Epithelial cell of esophagus (primary cell): ENCODE measurements around the gene ADGRG3.
"Not testable (repeated sequence)": the region's sequence is repeated elsewhere in the genome, so short reads cannot be mapped to it uniquely, and the experiment has no call there.

Experiments used
- DNase-seq: peaks from one replicate; pipeline ENCODE4 v3.0.0; 2010; ENCODE audit warnings: low read depth
- H3K4me3 ChIP-seq: 2 replicates; pipeline ENCODE4 v1.5.1; 2011; ENCODE audit warnings: mild to moderate bottlenecking, low read length, control low read depth
- TF ChIP-seq, protein P1 (sequence below): IDR thresholded peaks from 2 replicates; pipeline ENCODE4 v1.5.1; 2011; ENCODE audit warnings: low read depth, mild to moderate bottlenecking, low read length, control low read depth, inconsistent platforms; ENCODE audit not compliant: insufficient read depth; ENCODE audit errors: missing control alignments

ADGRG3 gene

GRCh38 chr16:57725554-57725953 lies 57.4 kb downstream of the ADGRG3 start:
- H3K4me3 ChIP-seq: no peak overlapping the region
- no peak for DNase-seq
- TF ChIP-seq, protein P1, sequence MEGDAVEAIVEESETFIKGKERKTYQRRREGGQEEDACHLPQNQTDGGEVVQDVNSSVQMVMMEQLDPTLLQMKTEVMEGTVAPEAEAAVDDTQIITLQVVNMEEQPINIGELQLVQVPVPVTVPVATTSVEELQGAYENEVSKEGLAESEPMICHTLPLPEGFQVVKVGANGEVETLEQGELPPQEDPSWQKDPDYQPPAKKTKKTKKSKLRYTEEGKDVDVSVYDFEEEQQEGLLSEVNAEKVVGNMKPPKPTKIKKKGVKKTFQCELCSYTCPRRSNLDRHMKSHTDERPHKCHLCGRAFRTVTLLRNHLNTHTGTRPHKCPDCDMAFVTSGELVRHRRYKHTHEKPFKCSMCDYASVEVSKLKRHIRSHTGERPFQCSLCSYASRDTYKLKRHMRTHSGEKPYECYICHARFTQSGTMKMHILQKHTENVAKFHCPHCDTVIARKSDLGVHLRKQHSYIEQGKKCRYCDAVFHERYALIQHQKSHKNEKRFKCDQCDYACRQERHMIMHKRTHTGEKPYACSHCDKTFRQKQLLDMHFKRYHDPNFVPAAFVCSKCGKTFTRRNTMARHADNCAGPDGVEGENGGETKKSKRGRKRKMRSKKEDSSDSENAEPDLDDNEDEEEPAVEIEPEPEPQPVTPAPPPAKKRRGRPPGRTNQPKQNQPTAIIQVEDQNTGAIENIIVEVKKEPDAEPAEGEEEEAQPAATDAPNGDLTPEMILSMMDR: no peak

DNA sequence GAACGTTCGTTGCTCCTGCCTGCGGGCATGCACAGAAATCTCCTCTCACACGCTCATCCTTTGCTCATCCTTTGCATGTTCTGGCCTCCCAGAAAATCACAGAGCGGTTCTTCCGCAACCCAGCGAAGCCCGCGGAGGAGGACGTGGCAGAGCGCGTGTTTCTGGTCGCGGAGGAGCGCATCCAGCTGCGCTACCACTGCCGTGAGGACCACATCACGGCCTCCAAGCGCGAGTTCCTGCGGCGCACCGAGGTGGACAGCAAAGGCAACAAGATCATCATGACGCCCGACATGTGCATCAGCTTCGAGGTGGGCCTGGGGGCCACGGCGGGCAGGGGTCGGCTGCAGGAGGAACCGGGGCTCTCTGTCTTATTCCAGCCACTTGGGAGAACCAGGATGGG lies 57.9 kb downstream of the ADGRG3 start:
- TF ChIP-seq, protein P1: no peak
- no peak for DNase-seq
- H3K4me3 ChIP-seq: no peak overlapping the region

DNA sequence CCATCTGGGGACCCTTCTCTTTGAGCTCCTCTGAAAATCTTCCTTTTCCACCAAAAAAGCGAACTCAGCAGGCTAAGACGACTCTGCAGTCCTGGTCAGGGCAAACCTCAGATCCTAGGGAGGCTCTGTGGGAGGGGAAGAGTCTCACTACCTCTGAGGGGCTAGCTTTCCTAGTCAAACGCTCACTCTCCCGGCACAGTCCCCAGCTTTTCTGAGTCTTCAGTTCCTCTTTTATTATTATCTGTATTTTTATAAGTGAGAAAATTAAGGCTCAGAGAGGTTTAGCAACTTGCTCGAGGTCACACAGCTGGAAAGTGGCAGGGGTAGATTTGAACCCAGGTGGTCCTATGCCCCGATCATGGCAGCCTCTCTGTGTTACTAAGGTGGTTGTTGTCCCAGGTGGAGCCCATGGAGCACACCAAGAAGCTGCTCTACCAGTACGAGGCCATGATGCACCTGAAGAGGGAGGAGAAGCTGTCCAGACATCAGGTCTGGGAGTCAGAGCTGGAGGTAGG lies 58.4 kb downstream of the ADGRG3 start:
- DNase-seq: no peak
- no peak overlapping the region for H3K4me3 ChIP-seq
- TF ChIP-seq, protein P1: no peak

DNA sequence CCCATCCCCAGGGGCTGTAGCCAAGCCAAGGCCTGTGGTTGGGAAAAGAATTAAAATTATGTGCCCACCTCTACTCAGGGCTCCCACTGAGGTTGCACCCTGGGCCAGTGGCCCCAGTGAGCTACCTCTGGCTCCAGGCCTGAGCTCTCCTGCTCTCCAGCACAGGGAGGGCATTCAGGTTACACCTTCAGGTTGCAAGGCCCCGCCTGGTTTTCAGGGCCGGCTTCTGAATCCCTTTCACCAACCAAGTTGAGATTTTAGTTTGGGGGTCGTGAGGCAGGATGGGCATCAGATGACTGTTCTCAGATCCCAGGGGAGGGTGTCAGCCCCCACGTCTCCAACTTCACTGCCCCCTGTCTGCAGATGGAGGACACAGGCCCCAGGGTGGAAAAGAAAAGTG lies 59.5 kb downstream of the ADGRG3 start:
- no peak for DNase-seq
- TF ChIP-seq, protein P1: no peak
- no peak overlapping the region for H3K4me3 ChIP-seq

DNA sequence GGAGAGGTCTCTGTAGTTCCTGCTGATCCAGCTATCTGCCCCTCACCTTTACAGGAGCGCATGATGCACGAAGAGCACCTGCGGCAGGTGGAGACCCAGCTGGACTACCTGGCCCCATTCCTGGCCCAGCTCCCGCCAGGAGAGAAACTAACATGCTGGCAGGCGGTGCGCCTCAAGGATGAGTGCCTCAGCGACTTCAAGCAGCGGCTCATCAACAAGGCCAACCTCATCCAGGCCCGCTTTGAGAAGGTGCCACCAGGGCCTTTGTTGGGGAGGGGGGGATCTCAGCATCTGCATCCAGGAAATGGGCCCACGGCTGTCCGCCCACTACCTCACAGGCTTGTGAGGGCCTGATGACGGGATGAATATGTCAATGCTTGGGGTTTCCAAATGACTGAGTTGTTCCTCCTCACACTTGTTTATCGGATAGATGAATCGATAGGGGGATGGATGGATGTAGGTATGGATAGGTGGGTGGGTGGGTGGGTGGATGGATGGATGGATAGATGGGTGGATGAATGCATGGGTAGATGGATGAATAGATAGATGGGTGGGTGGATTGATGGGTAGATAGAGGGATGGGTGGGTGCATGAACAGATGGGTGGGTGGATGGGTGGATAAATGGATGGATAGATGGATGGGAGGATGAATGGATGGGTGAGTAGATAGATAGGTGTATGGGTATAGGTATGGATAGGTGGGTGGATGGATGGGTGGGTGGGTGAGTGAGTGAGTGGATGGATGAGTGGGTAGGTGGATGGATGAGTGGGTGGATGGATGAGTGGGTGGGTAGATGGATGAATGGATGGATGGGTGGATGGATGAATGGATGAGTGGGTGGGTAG lies 60.5 kb downstream of the ADGRG3 start:
- DNase-seq: no peak
- no peak overlapping the region for H3K4me3 ChIP-seq
- TF ChIP-seq, protein P1: no peak

DNA sequence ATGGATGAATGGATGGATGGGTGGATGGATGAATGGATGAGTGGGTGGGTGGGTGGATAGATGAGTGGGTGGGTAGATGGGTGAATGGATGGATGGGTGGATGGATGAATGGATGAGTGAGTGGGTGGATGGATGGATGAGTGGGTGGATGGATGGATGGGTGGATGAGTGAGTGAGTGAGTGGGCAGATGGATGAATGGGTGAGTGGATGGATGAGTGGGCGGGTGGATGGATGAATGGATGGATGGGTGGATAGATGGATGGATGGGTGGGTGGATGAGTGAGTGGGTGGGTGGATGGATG lies 61.0 kb downstream of the ADGRG3 start:
- no peak for DNase-seq
- TF ChIP-seq, protein P1: no peak
- no peak overlapping the region for H3K4me3 ChIP-seq

DNA sequence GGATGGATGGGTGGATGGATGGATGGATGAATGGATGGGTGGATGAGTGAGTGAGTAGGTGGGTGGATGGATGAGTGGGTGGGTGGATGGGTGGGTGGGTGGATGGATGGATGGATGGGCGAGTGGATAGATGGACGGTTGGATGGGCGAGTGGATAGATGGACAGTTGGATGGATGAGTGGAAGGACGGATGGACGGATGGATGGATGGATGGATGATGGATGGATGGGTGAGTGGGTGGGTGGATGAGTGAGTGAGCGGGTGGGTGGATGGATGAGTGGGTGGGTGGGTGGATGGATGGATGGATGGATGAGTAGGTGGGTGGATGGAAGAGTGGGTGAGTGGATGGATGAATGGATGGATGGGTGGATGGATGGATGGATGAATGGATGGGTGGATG lies 61.7 kb downstream of the ADGRG3 start:
- H3K4me3 ChIP-seq, DNase-seq: not testable (repeated sequence)
